K562 (cell line): ENCODE measurements around the gene ADRA2B. TPM values are rescaled to one million over a fixed set of nuclear protein-coding genes. Genes with fewer than 3 reads are reported as not detected.

ENCODE experiments used
- ATAC-seq: fragments of 200-7000 bp; cut with Tn5 transposase; 3 replicates; pipeline ENCODE4 v1.9.1; 2020; ENCODE audit warnings: moderate library complexity
- BruUV-seq: library from RNA; stranded (reverse); fragments of 400-500 nt; replicated peaks from 2 replicates; lab custom pipeline; 2021; lab: Mats Ljungman, UMichigan
- CTCF ChIA-PET: fragments of 300-600 bp; formaldehyde crosslinking; extraction: SDS; loops from one replicate; lab custom pipeline; 2021; ENCODE audit warnings: low intra/inter-chr PET ratio; lab: Yijun Ruan, JAX
- POLR2A ChIA-PET: fragments of 300-600, 350-650 bp; sonication (Branson Sonifier 250); formaldehyde crosslinking; extraction: SDS; loops from one replicate; lab custom pipeline; 2021; ENCODE audit warnings: antibody characterized with exemption, inconsistent platforms; lab: Yijun Ruan, JAX
- DNase-seq, 4 experiments: peaks; one replicate each; pipeline versions ENCODE4 v3.0.0 to v3.0.0-alpha.2; 2011 to 2018; ENCODE audit warnings: low spot score in 3 of 4, mixed read lengths in 3 of 4; ENCODE audit errors: extremely low read depth in 1 of 4
- FAIRE-seq: peaks from 2 replicates; lab custom pipeline; 2011; peaks lifted over from hg19 to GRCh38; lab: Jason Lieb, UNC
- H2AFZ ChIP-seq: 2 replicates; pipeline ENCODE4 v1.6.0; 2011; ENCODE audit warnings: low read depth, low read length, control low read depth, inconsistent platforms
- H3K27ac ChIP-seq: fragments of 200-600 bp; 3 replicates; pipeline ENCODE4 v1.8.0; 2011; ENCODE audit warnings: low read depth, mild to moderate bottlenecking, control low read depth, inconsistent platforms, low read length, moderate library complexity, mixed read lengths; ENCODE audit errors: extremely low read depth
- H3K27me3 ChIP-seq, 2 experiments: fragments of 300-600 bp in 1 of 2; 2 replicates in 1 of 2; 3 replicates in 1 of 2; pipeline versions ENCODE4 v1.6.0 to v1.8.0; 2011; ENCODE audit warnings: inconsistent platforms in 2 of 2, low read length in 2 of 2, mild to moderate bottlenecking in 1 of 2, mixed read lengths in 1 of 2, moderate library complexity in 1 of 2; ENCODE audit not compliant: control insufficient read depth in 2 of 2, insufficient read depth in 2 of 2
- H3K36me3 ChIP-seq: fragments of 300-600 bp; 3 replicates; pipeline ENCODE4 v1.8.0; 2011; ENCODE audit warnings: mild to moderate bottlenecking, low read length, inconsistent platforms; ENCODE audit not compliant: control insufficient read depth, insufficient read depth
- H3K4me1 ChIP-seq, 2 experiments: fragments of 200-600 bp in 1 of 2; replicated peaks in 1 of 2; 2 replicates in 1 of 2; 3 replicates in 1 of 2; pipeline versions ENCODE4 v1.5.1 to v1.8.0; 2011; ENCODE audit warnings: inconsistent platforms in 2 of 2, low read length in 2 of 2, mild to moderate bottlenecking in 1 of 2, mixed read lengths in 1 of 2, moderate library complexity in 1 of 2; ENCODE audit not compliant: control insufficient read depth in 2 of 2, insufficient read depth in 2 of 2
- H3K4me2 ChIP-seq: 2 replicates; pipeline ENCODE4 v1.6.1; 2011; ENCODE audit warnings: low read length, control low read depth, inconsistent platforms, mixed read lengths; ENCODE audit not compliant: insufficient read depth
- H3K4me3 ChIP-seq: fragments of 200-600 bp; sonication (generic), shearing (Covaris generic); 2 replicates; pipeline ENCODE4 v1.5.1; 2016; ENCODE audit warnings: control low read depth, inconsistent platforms
- H3K79me2 ChIP-seq: fragments of 200-600 bp; 3 replicates; pipeline ENCODE4 v1.8.0; 2011; ENCODE audit warnings: low read length, inconsistent platforms; ENCODE audit not compliant: control insufficient read depth, insufficient read depth
- H3K9ac ChIP-seq, 2 experiments: 2 replicates each; pipeline versions ENCODE4 v1.6.0 to v1.6.1; 2011; ENCODE audit warnings: low read depth in 2 of 2, low read length in 2 of 2, control low read depth in 1 of 2, inconsistent platforms in 1 of 2, mild to moderate bottlenecking in 1 of 2, mixed read lengths in 1 of 2; ENCODE audit not compliant: insufficient read depth in 1 of 2
- H3K9me1 ChIP-seq: one replicate; pipeline ENCODE4 v1.6.0; 2011; ENCODE audit warnings: inconsistent platforms, mild to moderate bottlenecking, low read length, moderate library complexity; ENCODE audit not compliant: control insufficient read depth, insufficient read depth
- H3K9me3 ChIP-seq: replicated peaks from 2 replicates; pipeline ENCODE4 v1.5.1; 2011; ENCODE audit warnings: low read depth, low read length, inconsistent platforms; ENCODE audit not compliant: control insufficient read depth, insufficient read depth
- H4K20me1 ChIP-seq: replicated peaks from 2 replicates; pipeline ENCODE4 v1.6.1; 2011; ENCODE audit warnings: low read length, inconsistent platforms, mixed read lengths; ENCODE audit not compliant: control insufficient read depth, insufficient read depth
- CTBP1 ChIP-seq: fragments of 450-650 bp; IDR thresholded peaks from 2 replicates; pipeline ENCODE4 v1.6.1; 2016; ENCODE audit warnings: borderline replicate concordance
- HNRNPH1 ChIP-seq: fragments of 200-400 bp; formaldehyde crosslinking; optimal IDR thresholded peaks from 2 replicates; pipeline ENCODE3; 2017; ENCODE audit warnings: low read depth, mild to moderate bottlenecking, low read length, moderate library complexity
- NFXL1 ChIP-seq: fragments of 450-650 bp; formaldehyde crosslinking; IDR thresholded peaks from 2 replicates; pipeline ENCODE4 v1.4.0; 2021; ENCODE audit warnings: mild to moderate bottlenecking
- RBBP5 ChIP-seq: fragments of 200-600 bp; sonication (generic); IDR thresholded peaks from 2 replicates; pipeline ENCODE4 v1.6.1; 2012; ENCODE audit warnings: borderline replicate concordance, mild to moderate bottlenecking, low read length, control low read depth, inconsistent platforms; ENCODE audit not compliant: insufficient read depth, poor library complexity, severe bottlenecking
- RBM22 ChIP-seq: fragments of 200-400 bp; formaldehyde crosslinking; IDR thresholded peaks from 2 replicates; pipeline ENCODE4 v1.6.1; 2018; ENCODE audit warnings: low read length, low read depth; ENCODE audit not compliant: poor library complexity, severe bottlenecking
- SMARCC2 ChIP-seq: fragments of 450-650 bp; IDR thresholded peaks from 2 replicates; pipeline ENCODE4 v1.6.1; 2017; ENCODE audit warnings: antibody characterized with exemption, moderate library complexity, mild to moderate bottlenecking, low read depth
- ZNF174 ChIP-seq: fragments of 250-450 bp; sonication (Bioruptor Pico); IDR thresholded peaks from 2 replicates; pipeline ENCODE4 v1.4.0; 2020; ENCODE audit warnings: mild to moderate bottlenecking
- ZNF184 ChIP-seq: sonication (generic); formaldehyde crosslinking; IDR thresholded peaks from 2 replicates; pipeline ENCODE4 v1.5.0; 2020; ENCODE audit warnings: missing genetic modification reagents
- WGBS: fragments of 100-300 bp; shearing (Covaris generic); methylation state at CpG from one replicate; pipeline ENCODE4 v1.1.6; 2016; ENCODE audit warnings: low coverage, mixed read lengths; ENCODE audit not compliant: insufficient coverage; ENCODE audit errors: missing lambda C conversion rate; 5-methylcytosine and 5-hydroxymethylcytosine counted together
- in situ Hi-C: fragments of 300-500 bp; cut with MboI; formaldehyde crosslinking; loops from 4 replicates; pipeline ENCODE4 v1.15.0; 2018; ENCODE audit warnings: inconsistent platforms, mixed read lengths
- intact Hi-C: fragments of 100-400 bp; cut with micrococcal nuclease; formaldehyde crosslinking; loops from 2 replicates; pipeline ENCODE4 v1.14.2; 2022
- polyA plus RNA-seq, 8 experiments: library from polyadenylated mRNA; depleted of rRNA in 4 of 8; stranded (reverse) in 5 of 8; unstranded in 3 of 8; fragments of >200 nt; fragmentation: Nextera tagmentation in 2 of 8; fragmentation: Illumina TruSeq in 1 of 8; extraction: Ambion mirVana in 2 of 8; extraction: Trizol in 1 of 8; gene quantifications; 2 replicates each; pipeline versions ENCODE4 v1.2.1 to v1.2.3, GENCODE V29; 2011 to 2014; ENCODE audit warnings: inconsistent platforms in 1 of 8, missing spikeins in 1 of 8
- total RNA-seq, 7 experiments: library from RNA; depleted of rRNA in 6 of 7; stranded (reverse); fragments of >200 nt in 6 of 7; fragmentation: Illumina TruSeq in 2 of 7; extraction: Trizol in 2 of 7; gene quantifications; 2 replicates each; pipeline versions ENCODE4 v1.2.1 to v1.2.3, GENCODE V29; 2011 to 2021; ENCODE audit warnings: low replicate concordance in 1 of 7

The ADRA2B gene
- total and polyA plus RNA-seq, 9 of the 15 experiments (the other 6 are each of a cell fraction or from before 2014, with no cell fraction given), result not detected

DNA sequence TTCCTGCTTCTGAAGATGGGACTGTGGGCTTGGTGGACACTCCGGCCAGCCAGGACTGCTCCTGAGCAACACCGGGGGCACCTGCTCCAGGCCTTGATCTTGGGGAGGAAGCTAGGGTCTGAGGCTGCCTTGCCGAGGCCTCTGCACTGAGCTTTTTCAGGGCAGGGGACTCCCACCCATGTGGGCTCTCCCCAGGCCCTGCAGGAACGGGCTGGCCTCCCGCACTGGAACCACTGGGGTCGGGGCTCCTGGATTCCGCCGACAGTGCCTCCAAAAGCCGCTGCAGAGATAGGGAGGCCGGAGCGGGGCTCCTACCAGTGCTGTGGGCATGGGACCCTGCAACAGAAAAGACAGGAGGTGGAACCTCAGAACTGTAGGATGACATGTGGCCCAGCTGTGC lies 7.6 kb upstream of the ADRA2B start:
- no peak for TF ChIP-seq RBBP5
- no peak for TF ChIP-seq NFXL1 (CRISPR knock-in tag)
- TF ChIP-seq ZNF184 (CRISPR knock-in tag), result no peak
- no peak for TF ChIP-seq ZNF174
- DNase-seq (no peak), ATAC-seq (no peak), FAIRE-seq (no peak)
- intact Hi-C loops, result no loop called here
- H3K9me1 ChIP-seq, result no peaks in the 10 kb centered on the region
- no TSS peak for BruUV-seq
- WGBS, result 1% methylated on average over 10 of the region's 11 CpGs
- in situ Hi-C loops, result no loop called here
- peaks cover 30 to 81% of the 10 kb centered on the region in 2 experiments; a peak in 4 of 5 replicates for H3K27me3 ChIP-seq
- no peaks in the 10 kb centered on the region for H3K79me2 ChIP-seq
- H3K27ac ChIP-seq, result no peak overlapping the region
- H3K9me3 ChIP-seq, result no peaks in the 10 kb centered on the region
- CTCF ChIA-PET, result no interaction called here
- no peak overlapping the region for H3K9ac ChIP-seq
- no peak overlapping the region for H3K4me2 ChIP-seq
- H3K36me3 ChIP-seq, result no peaks in the 10 kb centered on the region
- POLR2A ChIA-PET, result interaction anchor here (0.6 kb wide), 1 partner anchor 420 kb away, joined by 3 read pairs; no protein-coding TSS in a partner anchor
- H3K4me3 ChIP-seq, result no peak overlapping the region
- peaks cover 7% of the 10 kb centered on the region for H4K20me1 ChIP-seq
- H3K4me1 ChIP-seq, result no peaks in the 10 kb centered on the region; a peak in 1 of 5 replicates
- no peak overlapping the region for H2AFZ ChIP-seq

DNA sequence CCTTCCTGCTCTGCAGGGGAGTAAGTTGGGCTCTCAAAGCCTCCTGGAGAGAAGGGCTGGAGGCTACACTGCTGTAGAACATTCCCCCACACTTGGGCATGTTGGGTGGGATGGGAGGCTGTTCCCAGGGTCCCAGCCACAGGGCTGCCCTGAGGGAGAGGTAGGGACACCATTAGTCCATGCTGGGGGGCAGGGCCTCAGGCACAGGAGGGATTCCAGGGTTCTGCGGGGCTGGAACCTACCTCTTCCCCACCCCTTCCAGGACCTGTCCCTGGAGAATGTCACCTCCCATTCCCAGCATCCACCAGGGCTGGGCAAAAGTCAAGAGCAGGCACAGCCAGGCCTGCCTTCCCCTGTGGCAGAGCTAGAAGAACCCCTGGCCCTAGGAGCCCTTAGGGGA lies 6.9 kb upstream of the ADRA2B start:
- ATAC-seq (no peak), FAIRE-seq (no peak), DNase-seq (no peak)
- POLR2A ChIA-PET, result interaction anchor here (0.6 kb wide), 1 partner anchor 419 kb away, joined by 3 read pairs; no protein-coding TSS in a partner anchor
- no peak overlapping the region for H3K4me2 ChIP-seq
- in situ Hi-C loops, result no loop called here
- WGBS, result no CpG with 5 or more reads among the region's 1 CpG
- H3K27ac ChIP-seq, result no peak overlapping the region; the same call in 2 of the 3 replicates
- no peaks in the 10 kb centered on the region for H3K79me2 ChIP-seq
- peaks cover 28 to 82% of the 10 kb centered on the region in 2 experiments; a peak in 4 of 5 replicates for H3K27me3 ChIP-seq
- H3K9me3 ChIP-seq, result no peaks in the 10 kb centered on the region
- no peak overlapping the region for H3K9ac ChIP-seq
- TF ChIP-seq SMARCC2 (no peak), HNRNPH1 (no peak), RBM22 (no peak), CTBP1 (no peak)
- TF ChIP-seq, all 486 proteins: peak for 0
- Histone ChIP-seq H2AFZ (no peak overlapping the region), H4K20me1 (peaks cover 10% of the 10 kb centered on the region), H3K36me3 (no peaks in the 10 kb centered on the region), H3K4me3 (no peak overlapping the region), H3K9me1 (no peaks in the 10 kb centered on the region), H3K4me1 (peaks cover 0 to 6% of the 10 kb centered on the region in 2 experiments; a peak in 2 of 5 replicates)
- no TSS peak for BruUV-seq
- intact Hi-C loops, result no loop called here
- CTCF ChIA-PET, result no interaction called here
